ENCODE data around the gene MBNL1. TPM values are rescaled to one million over a fixed set of nuclear protein-coding genes. Genes with fewer than 3 reads are reported as not detected.

The MBNL1 gene
- total RNA-seq, 1 experiment from 2014 or later: 140 TPM

- no peaks in the 10 kb centered on the region for H3K27me3 ChIP-seq (ENCODE audit: control insufficient read depth, insufficient read depth, low read length)
- intact Hi-C loops (cut with micrococcal nuclease; ENCODE audit: unreplicated experiment) (no loop called here), in situ Hi-C loops (cut with HindIII; ENCODE audit: low pct_unique_long_range_greater_than_20kb, low sequenced_read_pairs) (no loop called here)
- peaks cover 4% of the 10 kb centered on the region; the same call in 1 of the 2 replicates for H3K4me1 ChIP-seq (ENCODE audit: control insufficient read depth, insufficient read depth, low read length)
- no peak overlapping the region for H3K27ac ChIP-seq (ENCODE audit: low read length)
- H3K9me3 ChIP-seq (ENCODE audit: control insufficient read depth, insufficient read depth, low read depth, low read length): no peaks in the 10 kb centered on the region
- no TSS peak for BruUV-seq (replicated peaks)
- ChIA-PET CTCF (no interaction called here), POLR2A (interaction anchor here (0.6 kb wide), 1 partner anchor 10 kb away, joined by 12 read pairs; no protein-coding TSS in a partner anchor)
- no peak overlapping the region for H3K4me3 ChIP-seq (ENCODE audit: low read depth in 2 of 2, low read length in 2 of 2)
- TF ChIP-seq CTCF (IDR thresholded peaks at IDR 0.05): no peak
- no peak for TF ChIP-seq POLR2AphosphoS5 (IDR thresholded peaks at IDR 0.05; ENCODE audit: low read depth, low read length)
- no peak for TF ChIP-seq REST (IDR thresholded peaks at IDR 0.05; ENCODE audit: insufficient read depth in 1 of 2, low read depth in 2 of 2, low read length in 1 of 2)
- no peak for TF ChIP-seq TCF7L2 (IDR thresholded peaks at IDR 0.05; ENCODE audit: low read depth, low read length)
- no peak for TF ChIP-seq SIN3A (IDR thresholded peaks at IDR 0.05; ENCODE audit: borderline replicate concordance, insufficient read depth, low read depth, low read length)
- DNase-seq (ENCODE audit: low read depth, low spot score) (no peak), ATAC-seq (no peak)
- no peaks in the 10 kb centered on the region; the same call in 1 of the 2 replicates for H3K36me3 ChIP-seq (ENCODE audit: control insufficient read depth, insufficient read depth, low read length)
Observed at GRCh38 chr3:152356870-152357276, 88.1 kb downstream of the MBNL1 start.

DNA sequence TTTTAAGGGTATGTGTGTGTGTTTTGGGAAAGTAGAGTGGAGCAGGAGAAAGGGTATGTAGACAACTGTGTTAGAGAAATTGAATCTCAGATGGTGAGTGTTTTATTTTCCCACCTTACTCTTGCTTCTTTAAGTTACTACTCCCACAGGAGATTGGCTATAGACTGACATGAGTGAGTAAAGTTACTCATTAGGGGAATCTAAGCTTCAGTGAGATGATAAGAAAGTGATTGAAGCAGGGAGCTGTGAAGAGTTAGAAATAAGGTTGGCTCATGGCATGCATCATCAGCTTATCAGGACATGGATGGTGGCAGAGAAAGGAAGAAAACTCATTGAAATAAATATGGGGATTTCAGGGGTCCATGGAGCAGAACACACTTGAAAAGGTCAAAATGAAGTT, 88.9 kb downstream of the MBNL1 start:
- Histone ChIP-seq H3K36me3 (ENCODE audit: control insufficient read depth, insufficient read depth, low read length) (no peaks in the 10 kb centered on the region), H3K27me3 (ENCODE audit: control insufficient read depth, insufficient read depth, low read length) (no peaks in the 10 kb centered on the region), H3K27ac (ENCODE audit: low read length) (no peak overlapping the region), H3K9me3 (ENCODE audit: control insufficient read depth, insufficient read depth, low read depth, low read length) (no peaks in the 10 kb centered on the region), H3K4me1 (ENCODE audit: control insufficient read depth, insufficient read depth, low read length) (peaks cover 4% of the 10 kb centered on the region; the same call in 1 of the 2 replicates), H3K4me3 (ENCODE audit: low read depth in 2 of 2, low read length in 2 of 2) (no peak overlapping the region)
- in situ Hi-C loops (cut with HindIII; ENCODE audit: low pct_unique_long_range_greater_than_20kb, low sequenced_read_pairs) (no loop called here), intact Hi-C loops (cut with micrococcal nuclease; ENCODE audit: unreplicated experiment) (no loop called here)
- ChIA-PET CTCF (no interaction called here), POLR2A (interaction anchor here (0.6 kb wide), 1 partner anchor 11 kb away, joined by 12 read pairs; no protein-coding TSS in a partner anchor)
- TF ChIP-seq TCF7L2 (IDR thresholded peaks at IDR 0.05; ENCODE audit: low read depth, low read length) (no peak), POLR2AphosphoS5 (IDR thresholded peaks at IDR 0.05; ENCODE audit: low read depth, low read length) (no peak), CTCF (IDR thresholded peaks at IDR 0.05) (no peak), SIN3A (IDR thresholded peaks at IDR 0.05; ENCODE audit: borderline replicate concordance, insufficient read depth, low read depth, low read length) (no peak)
- BruUV-seq (replicated peaks): no TSS peak
- no peak for ATAC-seq
- no peak for DNase-seq (ENCODE audit: low read depth, low spot score)

All from Panc1 (cell line).